Skeletal muscle tissue (tissue), 4 donors: ENCODE measurements around the gene TFF3. TPM values are rescaled to one million over a fixed set of nuclear protein-coding genes. Genes with fewer than 3 reads are reported as not detected.

Source experiments
- H3K27ac ChIP-seq: one replicate; pipeline ENCODE4 v1.7.0; 2013; ENCODE audit warnings: mild to moderate bottlenecking, low read depth, low read length, inconsistent platforms
- H3K27me3 ChIP-seq, 3 donors: one replicate each; pipeline ENCODE4 v1.7.0; 2013; ENCODE audit warnings: low read length in 3 of 3; ENCODE audit not compliant: control insufficient read depth in 3 of 3, insufficient read depth in 3 of 3
- H3K36me3 ChIP-seq, 3 donors: one replicate each; pipeline ENCODE4 v1.7.0; 2013; ENCODE audit warnings: low read length in 3 of 3; ENCODE audit not compliant: control insufficient read depth in 3 of 3, insufficient read depth in 3 of 3
- H3K4me1 ChIP-seq, 3 donors: one replicate each; pipeline ENCODE4 v1.7.0; 2013; ENCODE audit warnings: low read length in 3 of 3, mild to moderate bottlenecking in 3 of 3; ENCODE audit not compliant: control insufficient read depth in 3 of 3, insufficient read depth in 3 of 3
- H3K4me3 ChIP-seq, 3 donors: one replicate each; pipeline ENCODE4 v1.7.0; 2013; ENCODE audit warnings: low read length in 3 of 3
- H3K9ac ChIP-seq, 3 donors: one replicate each; pipeline ENCODE4 v1.7.0; 2013; ENCODE audit warnings: low read length in 3 of 3, mild to moderate bottlenecking in 3 of 3, moderate library complexity in 2 of 3, low read depth in 1 of 3
- H3K9me3 ChIP-seq, 3 donors: one replicate each; pipeline ENCODE4 v1.7.0; 2013; ENCODE audit warnings: low read length in 3 of 3; ENCODE audit not compliant: control insufficient read depth in 3 of 3
- total RNA-seq: library from RNA; depleted of rRNA; stranded (reverse); fragments of >200 nt; gene quantifications from one replicate; pipeline ENCODE4 v1.2.3, GENCODE V29; 2014
- donor health status: Osteomylitis.

Gene TFF3, protein sequence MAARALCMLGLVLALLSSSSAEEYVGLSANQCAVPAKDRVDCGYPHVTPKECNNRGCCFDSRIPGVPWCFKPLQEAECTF
- total RNA-seq = 5.2 TPM

DNA sequence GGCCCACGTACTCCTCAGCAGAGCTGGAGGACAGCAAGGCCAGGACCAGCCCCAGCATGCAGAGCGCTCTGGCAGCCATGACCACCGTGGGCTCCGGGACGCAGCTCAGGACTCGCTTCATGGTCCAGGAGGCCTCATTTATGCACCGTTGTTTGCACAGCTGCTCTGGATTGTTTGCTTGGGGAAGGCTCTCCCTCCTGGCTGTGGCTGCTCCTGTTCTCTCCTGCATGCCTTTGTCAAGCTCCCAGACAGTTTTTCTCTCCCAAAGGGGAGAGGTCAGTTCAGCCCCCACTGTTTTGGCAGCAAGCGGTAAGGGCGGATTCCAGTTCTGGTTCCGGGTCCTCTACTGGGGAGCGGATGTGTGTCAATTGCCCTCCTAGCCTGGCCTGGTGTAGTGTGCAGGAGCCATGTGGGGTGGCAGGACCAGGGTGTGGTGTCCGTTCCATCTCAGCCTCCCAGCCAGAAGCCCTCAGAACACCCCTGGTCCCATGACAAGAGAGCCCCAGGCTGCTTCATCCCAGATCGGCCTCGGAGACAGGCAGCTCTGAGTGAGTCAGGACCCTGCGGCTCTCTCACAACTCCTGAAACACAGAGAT, at the start of gene TFF3:
TSS of gene TFF3 (minus strand) at position 114 of the 596 bp plus-strand sequence. CDS start at position 79, 35 bp downstream.
- Histone ChIP-seq H3K4me3 (no peak within 1 kb of the TSS), H3K27ac (no peak within 1 kb of the TSS), H3K9ac (no peak within 1 kb of the TSS)

DNA sequence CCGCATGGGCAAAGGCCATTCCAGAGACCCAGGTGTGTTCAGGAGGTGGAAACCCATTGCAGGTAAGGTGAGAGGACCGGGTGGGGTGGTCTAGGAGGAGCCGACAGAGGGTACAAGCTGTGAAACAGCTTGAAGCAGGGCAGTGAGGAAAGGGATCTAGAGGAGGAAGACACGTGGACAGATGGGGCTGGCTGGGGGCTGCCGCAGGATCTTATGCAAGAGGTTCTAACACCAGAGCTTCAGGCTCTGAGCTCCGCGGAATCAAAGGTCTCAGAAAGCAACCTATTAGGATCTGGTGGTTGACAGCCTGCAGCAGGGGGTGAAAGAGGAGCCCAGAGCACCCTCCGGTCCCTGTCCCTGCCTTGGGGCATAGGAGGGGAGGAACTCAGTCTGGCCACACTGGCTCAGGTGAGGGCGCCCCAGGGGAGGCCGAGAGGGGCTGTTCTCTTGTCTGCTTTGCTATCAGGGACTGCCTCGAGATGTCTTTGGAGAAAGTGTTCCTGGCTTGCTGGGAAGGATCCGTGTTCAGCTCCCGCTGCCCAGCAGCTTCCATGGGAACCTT, 49.2 kb upstream of the TFF3 start:
- H3K27ac ChIP-seq = no peak overlapping the region
- no peaks in the 10 kb centered on the region for H3K4me1 ChIP-seq
- peaks cover 38 to 53% (median 43%) of the 10 kb centered on the region in 3 donors for H3K27me3 ChIP-seq
- H3K36me3 ChIP-seq = no peaks in the 10 kb centered on the region
- H3K9me3 ChIP-seq = peaks cover 0 to 6% (median 4%) of the 10 kb centered on the region in 3 donors
- no peak overlapping the region for H3K4me3 ChIP-seq
- H3K9ac ChIP-seq = no peak overlapping the region

More for the DNA sequence above, at the start of gene TFF3:
- Histone ChIP-seq H3K9me3 (no peaks in the 10 kb centered on the region), H3K27me3 (peaks cover 1 to 14% (median 9%) of the 10 kb centered on the region in 3 donors), H3K36me3 (no peaks in the 10 kb centered on the region), H3K4me1 (peaks cover 1 to 13% (median 2%) of the 10 kb centered on the region in 3 donors)

DNA sequence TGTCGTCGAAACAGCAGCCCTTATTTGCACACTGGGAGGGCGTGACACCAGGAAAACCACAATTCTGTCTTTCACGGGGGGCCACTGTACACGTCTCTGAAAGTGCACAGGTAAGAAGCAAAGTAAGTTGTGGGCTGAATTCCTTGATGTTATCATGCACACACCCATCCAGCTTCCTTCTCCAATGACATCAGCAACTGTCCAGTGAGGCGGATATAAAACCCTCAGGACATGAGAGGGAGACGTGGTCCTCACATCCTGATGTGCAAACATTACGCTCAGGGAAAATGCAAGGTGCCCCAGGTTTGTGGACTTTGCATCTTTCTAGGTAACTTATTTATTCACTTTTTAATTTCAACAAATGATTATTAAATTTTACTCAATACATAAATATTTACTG, 48.1 kb upstream of the TFF3 start:
- Histone ChIP-seq H3K9me3 (peaks cover 0 to 6% (median 4%) of the 10 kb centered on the region in 3 donors), H3K4me3 (no peak overlapping the region), H3K27me3 (peaks cover 41 to 57% (median 43%) of the 10 kb centered on the region in 3 donors), H3K36me3 (no peaks in the 10 kb centered on the region), H3K4me1 (no peaks in the 10 kb centered on the region), H3K9ac (no peak overlapping the region), H3K27ac (no peak overlapping the region)

DNA sequence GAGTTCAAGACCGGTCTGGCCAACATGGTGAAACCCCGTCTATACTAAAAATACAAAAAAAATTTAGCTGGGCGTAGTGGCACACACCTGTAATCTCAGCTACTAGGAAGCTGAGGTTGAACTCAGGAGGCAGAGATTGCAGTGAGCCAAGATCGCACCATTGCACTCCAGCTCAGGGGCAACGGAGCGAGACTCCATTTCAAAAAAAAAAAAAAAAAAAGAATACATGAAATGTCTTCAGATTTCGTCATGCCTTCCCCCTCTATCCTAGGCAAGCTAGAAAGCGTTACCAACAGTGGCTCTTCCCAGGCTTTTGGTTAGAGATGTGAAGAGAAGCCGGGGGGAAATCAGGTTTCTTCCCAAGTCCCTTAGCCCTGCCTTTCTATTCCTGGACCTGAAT, 47.5 kb upstream of the TFF3 start:
- no peak overlapping the region for H3K27ac ChIP-seq
- peaks cover 4 to 6% (median 4%) of the 10 kb centered on the region in 3 donors for H3K9me3 ChIP-seq
- no peak overlapping the region for H3K9ac ChIP-seq
- H3K4me3 ChIP-seq = no peak overlapping the region
- H3K27me3 ChIP-seq = peaks cover 41 to 63% (median 43%) of the 10 kb centered on the region in 3 donors
- H3K4me1 ChIP-seq = no peaks in the 10 kb centered on the region
- H3K36me3 ChIP-seq = no peaks in the 10 kb centered on the region

DNA sequence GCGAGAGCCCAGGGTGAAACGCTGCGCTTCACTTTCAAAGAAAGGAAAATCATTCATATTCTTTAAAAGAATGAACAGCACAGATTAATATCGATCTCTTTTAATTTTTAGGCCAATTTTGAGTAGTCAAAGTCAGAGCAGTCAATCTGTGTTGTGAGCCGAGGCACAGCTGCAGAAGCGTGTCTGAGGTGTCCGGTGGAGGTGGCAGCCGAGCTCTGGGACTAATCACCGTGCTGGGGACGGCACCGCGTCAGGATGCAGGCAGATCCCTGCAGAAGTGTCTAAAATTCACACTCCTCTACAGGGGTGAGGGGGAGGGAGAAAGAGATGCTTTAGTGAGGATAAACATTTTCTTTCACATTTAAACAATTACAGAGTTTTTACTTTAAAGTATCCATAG, 47.0 kb upstream of the TFF3 start:
- Histone ChIP-seq H3K9me3 (peaks cover 4 to 6% (median 4%) of the 10 kb centered on the region in 3 donors), H3K4me1 (no peaks in the 10 kb centered on the region), H3K9ac (no peak overlapping the region), H3K27ac (no peak overlapping the region), H3K36me3 (no peaks in the 10 kb centered on the region), H3K27me3 (peaks cover 41 to 63% (median 43%) of the 10 kb centered on the region in 3 donors), H3K4me3 (no peak overlapping the region)

DNA sequence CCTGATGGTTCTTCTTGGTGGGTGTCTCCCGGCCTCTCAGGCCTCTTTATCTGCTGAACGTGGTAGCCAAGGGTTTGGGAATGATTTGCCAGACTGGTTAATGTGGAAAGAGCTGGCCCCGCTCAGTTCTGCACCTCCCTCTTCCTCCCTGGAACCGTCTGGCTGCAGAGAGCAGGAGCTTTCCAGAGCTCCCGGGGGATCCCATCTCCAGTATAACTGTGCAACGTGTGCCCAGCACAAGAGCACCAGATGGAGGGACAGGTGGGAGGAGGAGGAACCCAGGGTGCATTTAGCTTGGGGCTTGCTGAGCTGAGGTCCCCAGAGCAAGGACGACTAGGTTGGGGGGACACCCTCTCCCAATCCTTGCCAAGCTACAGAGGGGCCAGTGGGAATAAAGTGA, 46.1 kb upstream of the TFF3 start:
- H3K27me3 ChIP-seq = peaks cover 41 to 62% (median 43%) of the 10 kb centered on the region in 3 donors
- H3K27ac ChIP-seq = no peak overlapping the region
- H3K9me3 ChIP-seq = peaks cover 4 to 6% (median 4%) of the 10 kb centered on the region in 3 donors
- H3K36me3 ChIP-seq = no peaks in the 10 kb centered on the region
- H3K4me3 ChIP-seq = no peak overlapping the region
- no peaks in the 10 kb centered on the region for H3K4me1 ChIP-seq
- H3K9ac ChIP-seq = no peak overlapping the region

DNA sequence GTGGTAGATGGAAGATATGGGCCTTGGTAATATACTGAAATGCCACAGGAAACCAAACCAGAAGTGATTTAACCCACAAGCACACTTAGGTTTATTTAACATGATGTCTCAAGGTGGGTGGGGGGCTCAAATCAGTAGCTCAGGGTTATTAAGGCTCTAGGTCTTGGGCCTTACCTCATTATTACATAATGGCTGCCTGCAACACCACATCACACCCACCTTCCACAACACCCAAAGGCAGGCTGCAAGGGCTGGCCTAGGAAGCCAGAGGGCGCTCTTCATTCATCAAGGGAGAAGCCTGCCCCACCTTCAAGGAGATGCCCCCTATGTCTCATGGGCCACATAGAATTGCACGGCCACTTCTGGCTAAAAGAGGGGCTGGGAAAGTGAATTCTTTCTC, 45.1 kb upstream of the TFF3 start:
- Histone ChIP-seq H3K36me3 (no peaks in the 10 kb centered on the region), H3K9ac (no peak overlapping the region), H3K27me3 (peaks cover 34 to 54% (median 37%) of the 10 kb centered on the region in 3 donors), H3K4me3 (no peak overlapping the region), H3K9me3 (peaks cover 4 to 10% (median 8%) of the 10 kb centered on the region in 3 donors), H3K4me1 (no peaks in the 10 kb centered on the region), H3K27ac (no peak overlapping the region)

DNA sequence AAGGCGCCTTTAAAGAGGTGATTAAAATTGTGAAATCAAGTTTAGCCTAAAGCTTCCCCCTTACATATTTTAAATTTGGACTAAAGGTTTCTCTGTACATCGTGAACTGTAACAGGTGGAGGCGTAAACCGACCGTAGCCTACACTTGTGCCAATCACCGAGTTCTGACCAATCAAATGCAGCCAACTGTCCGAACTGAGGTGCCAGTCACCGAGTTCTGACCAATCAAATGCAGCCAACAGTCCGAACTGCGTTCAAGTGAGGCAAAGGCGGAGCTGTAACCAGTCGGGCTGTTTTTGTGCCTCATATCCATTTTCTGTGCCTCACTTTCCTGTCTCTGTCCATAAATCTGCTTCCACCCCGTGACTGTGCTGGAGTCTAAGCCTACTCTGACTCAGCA, 43.7 kb upstream of the TFF3 start:
- Histone ChIP-seq H3K27ac (no peak overlapping the region), H3K9me3 (peaks cover 4 to 11% (median 10%) of the 10 kb centered on the region in 3 donors), H3K9ac (no peak overlapping the region), H3K4me1 (no peaks in the 10 kb centered on the region), H3K4me3 (no peak overlapping the region), H3K27me3 (peaks cover 28 to 41% (median 28%) of the 10 kb centered on the region in 3 donors), H3K36me3 (no peaks in the 10 kb centered on the region)

DNA sequence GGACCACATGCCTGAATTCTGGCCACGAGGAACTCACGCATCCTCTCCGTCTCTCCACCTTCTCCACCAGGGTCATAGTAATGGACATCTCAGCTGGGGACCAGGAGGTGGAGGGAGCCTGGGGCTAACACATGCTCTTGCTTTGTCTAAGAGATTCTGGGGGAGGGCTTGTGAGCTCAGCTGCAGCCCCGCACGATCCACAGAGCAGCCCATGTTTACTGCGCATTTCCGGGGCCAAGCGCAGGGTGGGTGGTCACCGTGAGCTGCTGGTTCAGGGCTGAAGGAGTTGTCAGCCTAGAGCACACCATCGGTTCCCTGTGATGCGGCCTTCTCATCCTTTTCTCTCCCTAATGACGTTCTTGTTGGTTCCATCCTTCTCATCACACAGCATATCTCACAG, 43.1 kb upstream of the TFF3 start:
- Histone ChIP-seq H3K27ac (no peak overlapping the region), H3K9ac (no peak overlapping the region), H3K4me3 (no peak overlapping the region), H3K9me3 (peaks cover 4 to 11% (median 10%) of the 10 kb centered on the region in 3 donors), H3K27me3 (peaks cover 24 to 38% (median 27%) of the 10 kb centered on the region in 3 donors), H3K4me1 (no peaks in the 10 kb centered on the region), H3K36me3 (no peaks in the 10 kb centered on the region)

DNA sequence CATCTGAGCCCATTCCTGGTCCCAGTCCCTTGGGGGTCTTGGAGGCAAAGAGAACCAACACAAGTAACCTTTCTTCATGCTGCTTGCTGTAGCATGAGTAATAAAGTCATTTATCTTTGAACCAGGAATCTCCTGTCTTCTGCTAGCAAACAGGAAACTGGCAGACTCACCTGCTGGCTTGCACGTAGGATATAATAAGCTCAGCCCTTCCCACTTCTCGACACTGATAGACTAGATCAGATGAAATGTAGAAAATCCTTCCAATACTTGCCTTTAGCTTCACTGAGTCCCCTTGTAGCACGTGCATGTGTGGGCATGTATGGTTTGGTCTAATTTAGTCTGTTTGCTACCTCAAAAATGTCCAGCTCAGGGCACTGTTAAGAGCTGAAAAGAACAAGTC, 42.1 kb upstream of the TFF3 start:
- Histone ChIP-seq H3K9ac (no peak overlapping the region), H3K27ac (no peak overlapping the region), H3K27me3 (peaks cover 22 to 33% (median 26%) of the 10 kb centered on the region in 3 donors), H3K4me3 (no peak overlapping the region), H3K36me3 (no peaks in the 10 kb centered on the region), H3K4me1 (no peaks in the 10 kb centered on the region), H3K9me3 (peaks cover 4 to 11% (median 10%) of the 10 kb centered on the region in 3 donors)
